Gastrocnemius medialis (tissue), 4 donors: ENCODE data around the gene CFAP97D2. TPM values are rescaled to one million over a fixed set of nuclear protein-coding genes. Genes with fewer than 3 reads are reported as not detected.

ENCODE experiments used
- ATAC-seq, 2 donors: fragments of 150-250 bp; one replicate each; pipeline ENCODE4 v1.9.1; 2016
- DNase-seq, 2 donors: peaks; one replicate each; pipeline ENCODE4 v3.0.0-alpha.2; 2019
- H3K27ac ChIP-seq, 4 donors: fragments of 200-600 bp; sonication (generic); 1 replicate in 1 of 4; 2 replicates in 3 of 4; pipeline ENCODE4 v1.5.1; 2016 to 2018; ENCODE audit warnings: mild to moderate bottlenecking in 2 of 4, moderate library complexity in 1 of 4
- H3K27me3 ChIP-seq, 3 donors: fragments of 200-600 bp; sonication (generic) in 2 of 3; 1 replicate in 1 of 3; 2 replicates in 2 of 3; pipeline versions ENCODE4 v1.5.1 to v1.6.0; 2016 to 2019; ENCODE audit warnings: mild to moderate bottlenecking in 1 of 3, moderate library complexity in 1 of 3
- H3K36me3 ChIP-seq, 2 donors: fragments of 200-600 bp; sonication (generic) in 1 of 2; one replicate each; pipeline ENCODE4 v1.5.1; 2017 to 2018
- H3K4me1 ChIP-seq, 2 donors: fragments of 200-600 bp; sonication (generic) in 1 of 2; one replicate each; pipeline ENCODE4 v1.5.1; 2016 to 2017; ENCODE audit warnings: mild to moderate bottlenecking in 2 of 2
- H3K4me3 ChIP-seq, 4 donors: fragments of 200-600 bp; sonication (generic) in 3 of 4; 1 replicate in 1 of 4; 2 replicates in 3 of 4; pipeline ENCODE4 v1.5.1; 2016 to 2019; ENCODE audit warnings: mild to moderate bottlenecking in 2 of 4
- H3K9me3 ChIP-seq, 3 donors: fragments of 200-600 bp; sonication (generic) in 2 of 3; 1 replicate in 1 of 3; 2 replicates in 2 of 3; pipeline ENCODE4 v1.5.1; 2016 to 2019
- POLR2A ChIP-seq, 2 donors: fragments of 450-650 bp; IDR thresholded peaks; one replicate each; pipeline ENCODE4 v1.6.1; 2017; ENCODE audit warnings: antibody characterized with exemption in 2 of 2, mild to moderate bottlenecking in 2 of 2, moderate library complexity in 2 of 2
- in situ Hi-C, 4 donors: fragments of 200-750 bp; cut with MboI; loops; one replicate each; pipeline versions ENCODE4 v1.15.0 to v1.8.0; 2017; ENCODE audit warnings: low sequenced_read_pairs in 4 of 4
- intact Hi-C: fragments of 100-400 bp; cut with DNase I; formaldehyde crosslinking; loops from one replicate; pipeline ENCODE4 v1.15.1; 2023; ENCODE audit warnings: low total_unique reads
- total RNA-seq, 4 donors: library from RNA; depleted of rRNA; stranded (reverse); fragments of >200 nt; gene quantifications; one replicate each; pipeline versions ENCODE4 v1.1.0 to v1.2.3, GENCODE V29; 2016
- TF ChIP-seq, protein P1 (sequence below), 5 experiments: fragments of 450-650 bp in 3 of 5; fragments of 200-600 bp in 2 of 5; sonication (generic) in 2 of 5; IDR thresholded peaks in 4 of 5; conservative IDR thresholded peaks in 1 of 5; 1 replicate in 4 of 5; 2 replicates in 1 of 5; pipeline ENCODE4 v1.5.1; 2016 to 2019; ENCODE audit warnings: antibody characterized with exemption in 5 of 5, mild to moderate bottlenecking in 3 of 5, moderate library complexity in 3 of 5

CFAP97D2 gene
- total RNA-seq, 4 donors from 2014 or later = not detected

DNA sequence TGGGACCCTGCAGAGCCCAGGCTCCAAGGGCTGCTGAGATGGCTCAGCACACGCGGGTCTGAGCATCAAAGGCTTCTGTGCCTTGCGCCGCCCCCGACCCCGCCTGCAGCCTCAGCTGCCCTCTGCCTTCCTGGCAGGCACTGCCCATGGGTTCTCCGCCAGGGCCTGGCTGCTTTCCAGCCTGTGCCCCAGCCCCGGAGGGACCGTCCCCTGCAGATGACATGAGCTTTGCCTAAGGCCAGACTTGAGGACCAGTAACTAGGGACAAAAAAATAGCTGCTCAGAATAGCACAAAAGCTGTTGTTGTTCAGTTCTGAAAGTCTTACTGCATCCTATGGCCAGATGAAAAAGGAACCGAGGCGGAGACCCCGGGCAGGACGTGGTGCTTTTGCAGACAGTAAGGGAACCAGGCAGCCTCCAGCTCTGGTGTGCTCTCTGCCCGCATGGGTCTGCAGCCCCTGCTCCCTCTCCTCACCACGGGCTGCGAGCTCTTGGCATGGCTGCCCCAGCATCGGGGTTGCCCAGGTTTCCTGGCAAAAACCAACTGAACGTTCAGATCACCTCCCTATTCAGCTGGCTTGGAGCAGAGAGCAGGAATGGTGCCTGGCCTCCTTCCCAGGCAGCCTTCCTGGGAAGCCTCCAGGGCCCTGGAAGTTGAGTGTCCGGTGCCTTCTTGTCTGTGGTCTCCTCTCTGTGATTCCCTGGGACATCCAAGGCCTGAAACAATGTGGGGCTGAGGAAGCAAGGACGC is 12.5 kb upstream of the CFAP97D2 start:
- peaks cover 5 to 10% (median 7%) of the 10 kb centered on the region in 3 donors for H3K27me3 ChIP-seq
- no peak for TF ChIP-seq POLR2A (IDR thresholded peaks at IDR 0.05)
- TF ChIP-seq, protein P1, sequence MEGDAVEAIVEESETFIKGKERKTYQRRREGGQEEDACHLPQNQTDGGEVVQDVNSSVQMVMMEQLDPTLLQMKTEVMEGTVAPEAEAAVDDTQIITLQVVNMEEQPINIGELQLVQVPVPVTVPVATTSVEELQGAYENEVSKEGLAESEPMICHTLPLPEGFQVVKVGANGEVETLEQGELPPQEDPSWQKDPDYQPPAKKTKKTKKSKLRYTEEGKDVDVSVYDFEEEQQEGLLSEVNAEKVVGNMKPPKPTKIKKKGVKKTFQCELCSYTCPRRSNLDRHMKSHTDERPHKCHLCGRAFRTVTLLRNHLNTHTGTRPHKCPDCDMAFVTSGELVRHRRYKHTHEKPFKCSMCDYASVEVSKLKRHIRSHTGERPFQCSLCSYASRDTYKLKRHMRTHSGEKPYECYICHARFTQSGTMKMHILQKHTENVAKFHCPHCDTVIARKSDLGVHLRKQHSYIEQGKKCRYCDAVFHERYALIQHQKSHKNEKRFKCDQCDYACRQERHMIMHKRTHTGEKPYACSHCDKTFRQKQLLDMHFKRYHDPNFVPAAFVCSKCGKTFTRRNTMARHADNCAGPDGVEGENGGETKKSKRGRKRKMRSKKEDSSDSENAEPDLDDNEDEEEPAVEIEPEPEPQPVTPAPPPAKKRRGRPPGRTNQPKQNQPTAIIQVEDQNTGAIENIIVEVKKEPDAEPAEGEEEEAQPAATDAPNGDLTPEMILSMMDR (IDR thresholded peaks at IDR 0.05 in 4 of 5, conservative IDR thresholded peaks at IDR 0.05 in 1 of 5) = no peak
- peak overlapping the region in 2 of 4 donors; percentile 2 to 12 for H3K4me3 ChIP-seq
- ATAC-seq = peak in 1 of 2 donors; percentile 39
- intact Hi-C loops = no loop called here
- no peak overlapping the region for H3K27ac ChIP-seq
- in situ Hi-C loops = no loop called here
- H3K36me3 ChIP-seq = no peaks in the 10 kb centered on the region
- peaks cover 11% of the 10 kb centered on the region in 2 donors for H3K4me1 ChIP-seq
- no peaks in the 10 kb centered on the region for H3K9me3 ChIP-seq
- DNase-seq = no peak

DNA sequence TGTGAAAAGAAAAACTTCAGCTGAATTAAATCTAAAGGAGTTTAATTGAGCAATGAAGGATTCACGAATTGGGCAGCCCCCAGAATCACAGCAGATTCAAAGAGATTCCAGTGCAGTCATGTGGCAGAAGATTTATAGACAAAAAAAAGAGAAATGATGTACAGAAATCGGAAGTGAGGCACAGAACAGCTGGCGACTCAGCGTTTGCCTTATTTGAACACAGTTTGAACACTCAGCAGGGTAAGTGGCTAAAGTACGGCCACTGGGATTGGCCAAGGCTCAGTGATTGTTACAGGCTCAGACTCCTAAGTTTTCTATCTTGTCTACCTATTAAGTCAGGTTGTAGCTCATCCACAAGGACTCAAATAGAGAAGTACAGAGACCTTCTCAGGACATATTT is 11.6 kb upstream of the CFAP97D2 start:
- no peak for TF ChIP-seq POLR2A (IDR thresholded peaks at IDR 0.05)
- Histone ChIP-seq H3K4me1 (peaks cover 11% of the 10 kb centered on the region in 2 donors), H3K9me3 (no peaks in the 10 kb centered on the region), H3K4me3 (no peak overlapping the region), H3K27ac (no peak overlapping the region), H3K36me3 (no peaks in the 10 kb centered on the region), H3K27me3 (peaks cover under 1 to 4% (median 3%) of the 10 kb centered on the region in 3 donors)
- no peak for ATAC-seq
- no peak for DNase-seq
- in situ Hi-C loops = no loop called here
- intact Hi-C loops = no loop called here

DNA sequence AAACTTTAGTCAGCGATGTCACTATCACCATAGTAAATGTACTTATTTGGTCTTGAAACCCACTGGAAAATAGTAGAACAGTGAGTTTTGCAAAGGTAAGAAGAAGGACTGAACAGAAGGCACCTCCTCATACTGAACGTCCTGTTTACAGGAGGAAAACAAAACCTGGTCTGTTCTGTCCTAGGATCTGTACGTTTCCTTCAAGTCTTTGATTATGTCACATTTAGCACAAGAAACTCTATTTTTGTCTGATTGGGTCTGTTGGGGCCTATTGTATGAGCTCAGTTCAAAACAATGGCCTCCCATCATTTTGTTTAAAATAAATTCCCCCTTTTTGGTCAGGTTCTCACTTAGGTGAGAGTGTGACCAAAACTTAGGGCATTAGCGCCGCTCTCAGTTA is 11.2 kb upstream of the CFAP97D2 start:
- ATAC-seq (no peak), DNase-seq (no peak)
- Histone ChIP-seq H3K27me3 (peaks cover 0 to under 1% (median 0%) of the 10 kb centered on the region in 3 donors), H3K27ac (no peak overlapping the region), H3K4me1 (peaks cover 11% of the 10 kb centered on the region in 2 donors), H3K36me3 (no peaks in the 10 kb centered on the region), H3K9me3 (no peaks in the 10 kb centered on the region), H3K4me3 (no peak overlapping the region)
- TF ChIP-seq, protein P1 (IDR thresholded peaks at IDR 0.05 in 4 of 5, conservative IDR thresholded peaks at IDR 0.05 in 1 of 5) = no peak
- no peak for TF ChIP-seq POLR2A (IDR thresholded peaks at IDR 0.05)
- in situ Hi-C loops = no loop called here
- intact Hi-C loops = no loop called here

- H3K27ac ChIP-seq = no peak overlapping the region
- DNase-seq (no peak), ATAC-seq (no peak)
- H3K4me1 ChIP-seq = no peaks in the 10 kb centered on the region
- no peaks in the 10 kb centered on the region for H3K36me3 ChIP-seq
- TF ChIP-seq POLR2A (IDR thresholded peaks at IDR 0.05) = no peak
- in situ Hi-C loops (no loop called here), intact Hi-C loops (no loop called here)
- no peaks in the 10 kb centered on the region for H3K9me3 ChIP-seq
- peaks cover 3 to 7% (median 7%) of the 10 kb centered on the region in 3 donors for H3K27me3 ChIP-seq
- H3K4me3 ChIP-seq = no peak overlapping the region
These were observed 5.8 kb upstream of the CFAP97D2 start for GRCh38 chr13:114173272-114173671.

DNA sequence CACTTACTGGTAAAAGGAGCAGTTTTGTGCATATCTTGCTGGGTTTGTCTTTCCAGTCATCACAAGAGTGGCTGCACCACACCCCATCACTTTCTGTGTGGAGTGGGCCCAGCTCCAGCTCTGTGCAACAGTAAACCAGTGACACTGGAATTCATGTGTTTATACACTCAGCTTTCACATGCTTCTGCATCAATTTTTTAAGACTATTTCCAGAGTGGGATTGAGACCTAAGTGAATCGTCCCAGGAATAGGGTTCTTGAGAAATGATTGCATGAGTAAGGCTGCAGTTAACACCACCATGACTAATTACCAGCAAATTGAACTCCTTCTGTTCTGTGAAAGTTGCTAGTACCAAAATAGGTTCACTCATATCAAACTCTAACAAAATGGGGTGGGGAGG is 5.3 kb upstream of the CFAP97D2 start:
- intact Hi-C loops = no loop called here
- Histone ChIP-seq H3K27ac (no peak overlapping the region), H3K36me3 (no peaks in the 10 kb centered on the region), H3K9me3 (no peaks in the 10 kb centered on the region), H3K27me3 (peaks cover 7 to 10% (median 8%) of the 10 kb centered on the region in 3 donors), H3K4me3 (no peak overlapping the region), H3K4me1 (no peaks in the 10 kb centered on the region)
- ATAC-seq = no peak
- TF ChIP-seq POLR2A (IDR thresholded peaks at IDR 0.05) = no peak
- TF ChIP-seq, protein P1 (IDR thresholded peaks at IDR 0.05 in 4 of 5, conservative IDR thresholded peaks at IDR 0.05 in 1 of 5) = no peak
- no peak for DNase-seq
- in situ Hi-C loops = no loop called here
